Kasumi-1 (cell line): ENCODE results near the gene METTL1.
A peak's percentile ranks its signal among the peaks of the same experiment; 100 is the strongest.
"Not testable (repeated sequence)": the region's sequence is repeated elsewhere in the genome, so short reads cannot be mapped to it uniquely, and the experiment has no call there.

Experiments used
- DNase-seq, 2 experiments: peaks; one replicate each; lab custom pipeline; 2025; lab: John Stamatoyannopoulos, UW

Gene METTL1

DNA sequence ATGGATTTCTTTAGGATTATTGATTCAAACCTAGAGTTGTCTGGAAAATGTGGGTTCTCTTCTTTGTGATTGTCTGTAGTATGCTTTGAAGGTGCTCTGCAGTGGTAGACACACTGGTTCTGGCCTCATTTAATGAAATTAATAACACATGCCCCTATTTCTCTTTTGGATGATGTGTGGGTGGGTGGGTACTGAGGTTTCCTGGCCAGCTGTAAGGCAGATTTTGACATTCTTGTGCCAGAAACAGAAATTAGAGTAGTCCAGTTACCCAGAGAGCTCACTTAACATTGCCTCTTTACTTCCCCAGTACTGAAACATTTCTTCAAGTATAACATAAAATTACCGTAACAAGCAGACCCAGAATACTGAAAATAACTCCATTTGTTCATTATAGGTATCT, 25.1 kb upstream of the METTL1 start:
- DNase-seq: no peak

DNA sequence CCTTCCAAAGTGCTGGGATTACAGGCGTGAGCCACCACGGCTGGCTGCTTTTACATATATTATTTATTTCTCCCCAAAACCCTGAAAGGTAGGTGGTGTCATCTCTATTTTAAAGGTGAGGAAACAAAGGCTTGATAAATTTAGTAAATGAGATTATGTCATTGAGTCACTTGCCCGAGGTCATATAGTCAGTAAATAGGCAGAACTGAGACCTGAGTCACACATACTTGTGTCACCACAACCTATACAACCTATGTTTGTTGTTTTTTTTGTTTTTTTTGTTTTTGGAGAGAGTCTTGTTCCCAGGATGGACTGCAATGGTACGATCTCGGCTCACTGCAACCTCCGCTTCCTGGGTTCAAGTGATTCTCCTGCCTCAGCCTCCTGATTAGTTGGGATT, 23.4 kb upstream of the METTL1 start:
- no peak for DNase-seq

GRCh38 chr12:57793920-57794319, 22.0 kb upstream of the METTL1 start:
- no peak for DNase-seq

GRCh38 chr12:57783861-57784260, 12.0 kb upstream of the METTL1 start:
- no peak for DNase-seq

DNA sequence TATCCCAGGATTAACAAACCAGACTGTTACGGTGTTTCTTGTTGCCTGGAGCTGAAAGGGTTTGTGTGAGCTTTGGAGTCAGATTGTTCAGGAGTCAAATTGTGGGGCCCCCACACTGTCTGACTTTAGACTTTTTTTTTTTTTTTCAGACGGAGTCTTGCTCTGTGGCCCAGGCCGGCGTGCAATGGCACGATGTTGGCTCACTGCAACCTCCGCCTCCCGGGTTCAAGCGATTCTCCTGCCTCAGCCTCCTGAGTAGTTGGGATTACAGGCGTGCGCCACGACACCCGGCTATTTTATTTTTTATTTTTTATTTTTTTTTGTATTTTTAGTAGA, 11.5 kb upstream of the METTL1 start:
- DNase-seq: no peak

DNA sequence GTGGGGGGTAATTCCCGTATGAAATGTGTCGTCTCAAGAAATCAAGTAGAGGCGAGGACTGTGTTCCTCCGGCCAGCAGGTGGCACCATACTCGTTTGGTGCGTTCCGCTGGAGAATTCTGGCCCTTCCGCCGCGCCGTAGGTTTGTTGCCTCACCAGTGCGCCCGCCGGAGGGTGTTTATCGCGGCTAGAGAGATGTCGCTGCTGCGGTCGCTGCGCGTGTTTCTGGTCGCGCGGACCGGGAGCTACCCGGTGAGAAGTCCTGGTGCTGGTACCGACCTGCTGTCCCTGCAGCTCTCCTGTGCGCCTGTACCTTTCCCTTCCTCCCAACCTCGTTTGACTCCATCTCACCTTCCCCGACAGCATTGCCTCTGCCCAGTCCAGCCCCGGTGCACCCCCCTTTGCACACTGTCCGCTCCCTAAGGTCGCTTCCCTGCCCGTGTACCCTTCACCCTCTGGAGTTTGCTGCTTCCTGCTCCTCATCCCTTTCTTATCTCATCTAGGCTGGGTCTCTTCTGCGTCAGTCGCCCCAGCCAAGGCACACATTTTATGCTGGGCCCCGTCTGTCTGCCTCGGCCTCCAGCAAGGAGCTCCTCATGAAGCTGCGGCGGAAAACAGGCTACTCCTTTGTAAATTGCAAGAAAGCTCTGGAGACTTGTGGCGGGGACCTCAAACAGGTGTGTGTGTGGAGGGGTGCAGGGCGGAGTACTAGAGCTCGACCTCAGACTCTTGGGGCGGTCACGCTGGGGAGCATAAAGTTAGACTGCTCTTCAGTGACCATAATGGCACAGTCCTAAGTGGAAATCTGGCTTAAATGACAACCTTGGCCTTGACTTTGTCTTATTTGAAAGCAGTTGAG, 10.9 kb upstream of the METTL1 start, which contains the start of gene TSFM:
Gene TSFM, plus strand, starts transcription at position 180 of the 858 bp plus-strand sequence. Its CDS starts 15 bp downstream, at position 195.
- peak; percentile 95 to 96 for DNase-seq

GRCh38 chr12:57782243-57782607, 10.3 kb upstream of the METTL1 start:
- DNase-seq: no peak

DNA sequence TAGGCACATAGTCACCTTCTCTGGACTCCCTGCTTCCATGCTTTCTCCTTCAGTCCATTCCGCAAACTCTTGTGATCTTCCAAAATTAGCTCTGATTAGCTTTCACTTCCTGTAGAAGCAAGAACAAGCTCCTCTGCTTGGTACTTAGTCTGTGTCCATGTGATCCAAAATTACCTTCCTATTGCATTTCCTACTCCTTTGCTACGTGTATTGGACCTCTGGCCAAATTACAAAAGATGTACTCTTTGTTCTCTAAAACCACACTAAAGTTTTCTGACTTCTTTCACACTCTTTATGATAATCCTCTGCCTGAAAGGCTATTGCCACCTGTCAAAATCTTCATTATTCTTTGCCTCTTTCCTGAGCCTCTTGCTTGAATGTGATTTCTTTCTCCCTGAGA, 9.9 kb upstream of the METTL1 start:
- no peak for DNase-seq

DNA sequence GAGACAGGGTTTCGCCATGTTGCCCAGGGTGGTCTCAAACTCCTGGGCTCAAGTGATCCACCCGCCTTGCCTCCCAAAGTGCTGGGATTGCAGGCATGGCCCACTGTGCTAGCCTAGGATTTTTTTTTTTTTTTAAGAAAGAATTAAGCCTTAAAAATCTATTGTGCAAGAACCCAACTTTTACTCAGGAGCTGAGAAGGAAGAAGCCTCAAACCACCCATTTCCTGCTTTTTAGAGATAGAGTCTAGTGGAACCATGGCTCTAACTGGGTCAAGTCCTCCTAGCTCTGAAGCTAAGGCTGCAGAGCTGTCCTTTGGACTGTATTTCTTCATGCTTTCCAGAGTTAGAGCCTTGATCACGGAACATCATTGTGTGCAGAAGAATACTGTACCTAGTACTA, 9.3 kb upstream of the METTL1 start:
- peak; percentile 34 to 50 for DNase-seq

DNA sequence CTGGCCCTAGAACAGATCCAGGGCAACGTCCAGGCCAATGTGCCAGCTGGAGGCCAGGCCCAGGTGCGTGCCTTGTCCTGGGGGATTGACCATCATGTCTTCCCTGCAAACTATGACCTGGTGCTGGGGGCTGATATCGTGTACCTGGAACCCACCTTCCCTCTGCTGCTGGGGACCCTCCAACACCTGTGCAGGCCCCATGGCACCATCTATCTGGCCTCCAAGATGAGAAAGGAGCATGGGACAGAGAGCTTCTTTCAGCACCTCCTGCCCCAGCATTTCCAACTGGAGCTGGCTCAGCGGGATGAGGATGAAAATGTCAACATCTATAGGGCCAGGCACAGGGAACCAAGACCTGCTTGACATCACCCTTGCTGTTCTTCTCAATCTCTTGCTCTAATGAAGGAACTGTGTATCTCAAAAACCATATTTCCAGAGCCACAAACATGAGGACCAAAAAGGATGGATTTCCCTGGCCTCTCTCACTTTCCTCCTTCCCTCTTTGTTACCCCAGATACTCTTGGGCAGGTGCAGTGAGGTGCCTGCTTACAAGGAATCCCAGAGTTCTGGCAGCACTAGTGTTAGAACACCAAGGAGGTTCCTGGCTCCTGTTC, 8.5 kb upstream of the METTL1 start:
- DNase-seq: no peak

- DNase-seq: no peak
Measured at GRCh38 chr12:57779736-57780135, 7.8 kb upstream of the METTL1 start.

GRCh38 chr12:57777911-57778310, 6.0 kb upstream of the METTL1 start:
- DNase-seq: no peak

GRCh38 chr12:57777367-57777766, 5.5 kb upstream of the METTL1 start:
- DNase-seq: no peak

DNA sequence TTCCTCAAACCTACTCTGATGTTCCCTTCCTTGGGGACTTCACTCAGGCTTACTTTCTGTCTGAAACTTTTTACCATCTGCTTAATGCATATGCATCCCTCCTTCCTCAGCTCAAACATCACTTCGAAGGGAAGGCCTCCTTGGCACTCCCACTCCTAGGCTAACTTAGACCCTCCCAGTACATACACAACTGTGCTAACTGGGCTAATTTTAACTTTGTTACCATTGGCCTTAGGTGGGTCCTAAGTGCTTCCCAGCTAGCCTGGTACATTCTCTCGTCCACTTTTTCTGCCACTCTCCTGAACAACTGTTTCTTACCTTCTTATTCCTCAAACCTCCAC, 4.3 kb upstream of the METTL1 start:
- DNase-seq: no peak

GRCh38 chr12:57775563-57776246, 3.8 kb upstream of the METTL1 start:
- peak in 1 of 2 experiments; percentile 10 for DNase-seq

DNA sequence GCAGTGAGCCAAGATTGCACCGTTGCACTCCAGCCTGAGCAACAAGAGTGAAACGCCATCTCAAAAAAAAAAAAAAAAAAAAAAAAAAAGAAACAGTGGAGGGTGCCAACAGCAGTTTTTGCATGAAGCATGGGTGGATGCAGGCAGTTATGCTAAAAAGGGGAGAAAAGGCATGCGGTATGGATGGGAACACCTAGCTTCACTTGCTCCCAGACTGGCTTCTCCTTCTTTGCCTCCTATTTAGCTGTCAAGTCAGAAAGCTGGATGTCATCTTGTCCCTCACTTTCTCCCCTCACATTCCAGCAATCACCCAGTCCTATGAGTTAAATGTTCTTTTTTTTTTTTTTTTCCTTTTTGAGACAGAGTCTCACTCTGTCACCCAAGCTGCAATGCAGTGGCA, 3.1 kb upstream of the METTL1 start:
- no peak for DNase-seq

- not testable (repeated sequence) for DNase-seq
Measured at GRCh38 chr12:57774634-57775033, 2.7 kb upstream of the METTL1 start.

GRCh38 chr12:57772429-57773322, 771 bp upstream of the METTL1 start, which contains the start of gene EEF1AKMT3:
TSS of gene EEF1AKMT3 (plus strand) at chr12:57772614. CDS start at chr12:57772725, 111 bp downstream.
- DNase-seq: peak; percentile 51 to 54

- peak; percentile 95 to 96 for DNase-seq
Measured at GRCh38 chr12:57771236-57771872, 551 bp downstream of the METTL1 start.

DNA sequence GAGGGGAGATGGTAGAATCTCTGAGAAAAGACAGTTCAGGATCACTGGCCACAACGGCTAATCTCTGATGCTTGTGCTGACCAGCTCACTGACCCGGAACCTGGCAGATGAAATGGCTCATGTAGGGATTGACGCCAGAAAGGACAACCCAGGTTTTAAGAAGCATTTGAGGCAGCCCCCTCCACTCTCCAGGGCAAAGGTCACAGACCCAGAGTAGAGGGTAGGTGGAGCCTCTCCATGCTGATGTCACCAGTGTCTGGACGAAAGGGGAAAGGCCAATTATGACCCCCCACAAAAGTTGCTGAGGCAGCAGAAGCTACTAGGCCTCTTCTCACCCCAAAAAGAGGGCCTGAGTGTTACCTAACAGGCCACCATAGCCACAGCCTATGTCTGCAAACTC, 1.2 kb downstream of the METTL1 start:
- DNase-seq: no peak

- no peak for DNase-seq
Measured at GRCh38 chr12:57769594-57769993, 2.3 kb downstream of the METTL1 start.

DNA sequence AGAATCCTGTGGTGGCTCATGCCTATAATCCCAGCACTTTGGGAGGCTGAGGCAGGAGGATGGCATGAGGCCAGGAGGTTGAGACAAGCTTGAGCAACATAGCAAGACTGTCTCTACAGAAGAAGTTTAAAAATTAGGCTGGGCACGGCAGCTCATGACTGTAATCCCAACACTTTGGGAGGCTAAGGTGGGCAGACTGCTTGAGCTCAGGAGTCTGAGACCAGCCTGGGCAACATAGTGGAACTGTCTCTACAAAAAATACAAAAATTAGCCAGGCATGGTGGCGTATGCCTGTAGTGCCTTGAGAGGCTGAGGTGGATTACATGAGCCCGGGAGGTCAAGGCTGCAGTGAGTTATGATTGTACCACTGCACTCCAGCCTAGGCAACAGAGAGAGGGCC, 4.0 kb downstream of the METTL1 start:
- DNase-seq: no peak
